HepG2 (cell line): ENCODE results near the gene MPLKIP. TPM values are rescaled to one million over a fixed set of nuclear protein-coding genes. Genes with fewer than 3 reads are reported as not detected.

Experiments used
- ARID5B ChIP-seq: IDR thresholded peaks from 2 replicates; pipeline ENCODE4 v1.4.0; 2020; ENCODE audit warnings: mild to moderate bottlenecking, missing genetic modification reagents
- CEBPZ ChIP-seq: IDR thresholded peaks from 2 replicates; pipeline ENCODE4 v1.6.1; 2012; ENCODE audit warnings: low read length, improper control_type of control experiment
- GLMP ChIP-seq: sonication (generic); formaldehyde crosslinking; IDR thresholded peaks from 2 replicates; pipeline ENCODE4 v1.9.0; 2021; ENCODE audit warnings: missing genetic modification reagents, mild to moderate bottlenecking, borderline replicate concordance
- HNRNPH1 ChIP-seq: fragments of 200-400 bp; formaldehyde crosslinking; optimal IDR thresholded peaks from 2 replicates; pipeline ENCODE3; 2017; ENCODE audit warnings: mild to moderate bottlenecking, low read depth, low read length
- IKZF4 ChIP-seq: sonication (generic); formaldehyde crosslinking; IDR thresholded peaks from 2 replicates; pipeline ENCODE4 v1.5.1; 2020; ENCODE audit warnings: borderline replicate concordance, mild to moderate bottlenecking, low read depth, missing genetic modification reagents; ENCODE audit errors: not compliant biosample characterization
- KDM3A ChIP-seq: IDR thresholded peaks from 2 replicates; pipeline ENCODE4 v1.6.1; 2018; ENCODE audit warnings: low read depth, missing compliant biosample characterization
- KLF12 ChIP-seq: sonication (generic); formaldehyde crosslinking; IDR thresholded peaks from 2 replicates; pipeline ENCODE4 v1.4.0; 2020; ENCODE audit warnings: missing genetic modification reagents, borderline replicate concordance
- MYNN ChIP-seq: sonication (generic); formaldehyde crosslinking; IDR thresholded peaks from 2 replicates; pipeline ENCODE4 v1.4.0; 2020; ENCODE audit warnings: mild to moderate bottlenecking, low read depth, missing genetic modification reagents
- NFKBIZ ChIP-seq: IDR thresholded peaks from 2 replicates; pipeline ENCODE4 v1.6.1; 2018; ENCODE audit warnings: missing genetic modification reagents, missing compliant biosample characterization
- SATB2 ChIP-seq: sonication (generic); formaldehyde crosslinking; IDR thresholded peaks from 2 replicates; pipeline ENCODE4 v1.5.0; 2020; ENCODE audit warnings: missing genetic modification reagents
- SNAI1 ChIP-seq: sonication (generic); formaldehyde crosslinking; IDR thresholded peaks from 2 replicates; pipeline ENCODE4 v1.5.0; 2020; ENCODE audit warnings: mild to moderate bottlenecking, missing genetic modification reagents, borderline replicate concordance
- ZNF337 ChIP-seq: sonication (generic); formaldehyde crosslinking; IDR thresholded peaks from 2 replicates; pipeline ENCODE4 v1.5.1; 2020; ENCODE audit warnings: missing genetic modification reagents, low read depth, mild to moderate bottlenecking, borderline replicate concordance
- ZNF543 ChIP-seq: sonication (generic); formaldehyde crosslinking; IDR thresholded peaks from 2 replicates; pipeline ENCODE4 v1.4.0; 2020; ENCODE audit warnings: mild to moderate bottlenecking, missing genetic modification reagents
- ZNF569 ChIP-seq: sonication (generic); formaldehyde crosslinking; IDR thresholded peaks from 2 replicates; pipeline ENCODE4 v1.5.0; 2020; ENCODE audit warnings: mild to moderate bottlenecking, missing genetic modification reagents, moderate library complexity, borderline replicate concordance
- ZNF770 ChIP-seq: sonication (generic); formaldehyde crosslinking; IDR thresholded peaks from 2 replicates; pipeline ENCODE4 v1.5.0; 2020; ENCODE audit warnings: mild to moderate bottlenecking, missing genetic modification reagents
- ZNF780A ChIP-seq: sonication (generic); formaldehyde crosslinking; IDR thresholded peaks from 2 replicates; pipeline ENCODE4 v1.8.0; 2022; ENCODE audit warnings: mild to moderate bottlenecking, missing genetic modification reagents, moderate library complexity
- polyA plus RNA-seq, 8 experiments: library from polyadenylated mRNA; depleted of rRNA in 3 of 8; stranded (reverse) in 7 of 8; unstranded in 1 of 8; fragments of >200 nt; fragmentation: Illumina TruSeq in 4 of 8; extraction: Trizol in 4 of 8; gene quantifications; 2 replicates each; pipeline versions ENCODE4 v1.2.1 to v1.2.3, GENCODE V29; 2011 to 2016; ENCODE audit warnings: low read depth in 4 of 8, missing spikeins in 1 of 8, mixed read lengths in 1 of 8; ENCODE audit not compliant: insufficient read depth in 1 of 8
- total RNA-seq, 5 experiments: library from RNA; depleted of rRNA; stranded (reverse); fragments of >200 nt; fragmentation: Illumina TruSeq; extraction: Trizol; gene quantifications; 2 replicates each; pipeline ENCODE4 v1.2.3, GENCODE V29; 2016; ENCODE audit warnings: low read depth in 1 of 5

The MPLKIP gene
- total and polyA plus RNA-seq, 2 of the 13 experiments (the other 11 are each of a cell fraction or from before 2014, with no cell fraction given): 40.1 to 45.7 TPM

GRCh38 chr7:40134428-40135316 lies at the start of gene MPLKIP, which contains the start of gene SUGCT (continued):
- peak; percentile 43; the same call in 1 of the 2 replicates for TF ChIP-seq ARID5B (CRISPR knock-in tag)
- TF ChIP-seq ZNF337: no peak
- no peak for TF ChIP-seq GLMP (CRISPR knock-in tag)
- TF ChIP-seq CEBPZ: no peak
- no peak for TF ChIP-seq ZNF543 (CRISPR knock-in tag)
- TF ChIP-seq KLF12 (CRISPR knock-in tag): peak; percentile 73
- TF ChIP-seq IKZF4 (CRISPR knock-in tag): no peak
- TF ChIP-seq NFKBIZ (CRISPR knock-in tag): peak; percentile 44; the same call in 1 of the 2 replicates
- TF ChIP-seq KDM3A: peak; percentile 74; the same call in 1 of the 2 replicates
- TF ChIP-seq ZNF770 (CRISPR knock-in tag): peak; percentile 4; the same call in 1 of the 2 replicates
- peak; percentile 31; the same call in 1 of the 2 replicates for TF ChIP-seq SATB2 (CRISPR knock-in tag)
- TF ChIP-seq ZNF780A: no peak; the same call in 1 of the 2 replicates
- no peak for TF ChIP-seq ZNF569 (CRISPR knock-in tag)
- no peak for TF ChIP-seq HNRNPH1
- peak; percentile 56; the same call in 1 of the 2 replicates for TF ChIP-seq SNAI1 (CRISPR knock-in tag)
- 0 out of 2 replicates have a peak, but pooled peaks have one; percentile 15 for TF ChIP-seq MYNN (CRISPR knock-in tag)
